GDM1 (cell line): ENCODE data around the gene PPP1R14B.

Source experiments
- DNase-seq: peaks from one replicate; lab custom pipeline; 2025; lab: John Stamatoyannopoulos, UW

Gene PPP1R14B

GRCh38 chr11:64210301-64211020 lies 36.3 kb downstream of the PPP1R14B start:
- DNase-seq, result no peak

- no peak for DNase-seq
Observed at GRCh38 chr11:64209563-64209843, 37.2 kb downstream of the PPP1R14B start.

GRCh38 chr11:64208796-64209562 lies 37.8 kb downstream of the PPP1R14B start:
- DNase-seq, result no peak

- DNase-seq, result no peak
Observed at GRCh38 chr11:64208086-64208795, 38.5 kb downstream of the PPP1R14B start.

GRCh38 chr11:64207256-64208085 lies 39.3 kb downstream of the PPP1R14B start:
- DNase-seq, result peak; percentile 79

- peak; percentile 87 for DNase-seq
Observed at GRCh38 chr11:64206457-64207255, 40.1 kb downstream of the PPP1R14B start, which contains the start of gene FERMT3. FERMT3 (plus strand) TSS chr11:64206721; CDS start chr11:64207365, 644 bp downstream.

GRCh38 chr11:64204464-64204989 lies 42.2 kb downstream of the PPP1R14B start:
- peak; percentile 78 for DNase-seq

GRCh38 chr11:64204080-64204440 lies 42.7 kb downstream of the PPP1R14B start:
- no peak for DNase-seq

GRCh38 chr11:64203421-64204079 lies 43.2 kb downstream of the PPP1R14B start:
- DNase-seq, result no peak

- no peak for DNase-seq
Observed at GRCh38 chr11:64202992-64203391, 43.8 kb downstream of the PPP1R14B start.

- no peak for DNase-seq
Observed at GRCh38 chr11:64201543-64201942, 45.2 kb downstream of the PPP1R14B start.

- no peak for DNase-seq
Observed at GRCh38 chr11:64198511-64198910, 48.2 kb downstream of the PPP1R14B start.

- DNase-seq, result no peak
Observed at GRCh38 chr11:64196626-64197025, 50.1 kb downstream of the PPP1R14B start.
